GM23248 (cell line): ENCODE results near the gene SYNPO2. TPM values are rescaled to one million over a fixed set of nuclear protein-coding genes. Genes with fewer than 3 reads are reported as not detected.

ENCODE experiments used
- DNase-seq: peaks from one replicate; pipeline ENCODE4 v3.0.0-alpha.2; 2015
- H2AFZ ChIP-seq: fragments of 200-600 bp; sonication (generic); 2 replicates; pipeline ENCODE4 v1.6.1; 2016; ENCODE audit warnings: antibody characterized with exemption
- H3F3A ChIP-seq: fragments of 200-600 bp; sonication (generic); 2 replicates; pipeline ENCODE4 v1.6.1; 2016; ENCODE audit warnings: mild to moderate bottlenecking, antibody characterized with exemption, mixed run types; ENCODE audit not compliant: insufficient read depth
- H3K27ac ChIP-seq: fragments of 200-600 bp; sonication (generic); 2 replicates; pipeline ENCODE4 v1.5.1; 2016; ENCODE audit warnings: mild to moderate bottlenecking
- H3K27me3 ChIP-seq: fragments of 200-600 bp; sonication (generic); replicated peaks from 2 replicates; pipeline ENCODE4 v1.6.1; 2016; ENCODE audit warnings: mild to moderate bottlenecking; ENCODE audit not compliant: insufficient read depth
- H3K36me3 ChIP-seq: fragments of 200-600 bp; sonication (generic); 2 replicates; pipeline ENCODE4 v1.6.1; 2016; ENCODE audit warnings: low read depth, mild to moderate bottlenecking
- H3K4me1 ChIP-seq: fragments of 200-600 bp; sonication (generic); 2 replicates; pipeline ENCODE4 v1.6.1; 2016; ENCODE audit warnings: mild to moderate bottlenecking; ENCODE audit not compliant: insufficient read depth
- H3K4me2 ChIP-seq: fragments of 200-600 bp; sonication (generic); one replicate; pipeline ENCODE4 v1.6.1; 2016; ENCODE audit warnings: mild to moderate bottlenecking; ENCODE audit not compliant: unreplicated experiment
- H3K4me3 ChIP-seq: fragments of 200-600 bp; sonication (generic); 2 replicates; pipeline ENCODE4 v1.5.1; 2016; ENCODE audit warnings: mild to moderate bottlenecking
- H3K79me2 ChIP-seq: fragments of 200-600 bp; sonication (generic); 2 replicates; pipeline ENCODE4 v1.6.1; 2016; ENCODE audit warnings: mild to moderate bottlenecking; ENCODE audit not compliant: insufficient read depth
- H3K9ac ChIP-seq: fragments of 200-600 bp; sonication (generic); 2 replicates; pipeline ENCODE4 v1.6.1; 2016; ENCODE audit warnings: mild to moderate bottlenecking
- H3K9me2 ChIP-seq: fragments of 200-600 bp; sonication (generic); 2 replicates; pipeline ENCODE4 v1.6.1; 2016; ENCODE audit warnings: mixed run types, mild to moderate bottlenecking, moderate library complexity; ENCODE audit not compliant: insufficient read depth
- H3K9me3 ChIP-seq: fragments of 200-600 bp; sonication (generic); one replicate; pipeline ENCODE4 v1.6.1; 2017; ENCODE audit warnings: low read depth
- H4K20me1 ChIP-seq: fragments of 200-600 bp; sonication (generic); 2 replicates; pipeline ENCODE4 v1.6.0; 2016; ENCODE audit not compliant: insufficient read depth
- EZH2 ChIP-seq: fragments of 200-600 bp; sonication (generic); IDR thresholded peaks from 2 replicates; pipeline ENCODE4 v1.6.1; 2018; ENCODE audit warnings: antibody characterized with exemption, mild to moderate bottlenecking; ENCODE audit not compliant: insufficient read depth, poor library complexity, severe bottlenecking
- EZH2phosphoT487 ChIP-seq: fragments of 200-600 bp; sonication (generic); IDR thresholded peaks from 2 replicates; pipeline ENCODE4 v1.6.1; 2018; ENCODE audit warnings: antibody characterized with exemption, moderate library complexity, mild to moderate bottlenecking, low read depth; ENCODE audit not compliant: insufficient read depth
- WGBS, 2 experiments: methylation state at CpG; one replicate each; pipeline ENCODE4 v1.1.6; 2015 to 2017; ENCODE audit warnings: low lambda C conversion rate in 2 of 2, low coverage in 1 of 2; ENCODE audit errors: missing lambda C conversion rate in 2 of 2; 5-methylcytosine and 5-hydroxymethylcytosine counted together
- in situ Hi-C: fragments of 300-500 bp; cut with MboI; formaldehyde crosslinking; loops from 2 replicates; pipeline ENCODE4 v1.15.0; 2020
- polyA plus RNA-seq: library from polyadenylated mRNA; unstranded; fragments of >200 nt; fragmentation: Nextera tagmentation; extraction: Ambion mirVana; gene quantifications from 2 replicates; pipeline ENCODE4 v1.2.1, GENCODE V29; 2016
- total RNA-seq: library from RNA; depleted of rRNA; stranded (reverse); fragments of >200 nt; shearing (Covaris generic); gene quantifications from 2 replicates; pipeline ENCODE4 v1.2.3, GENCODE V29; 2014

Gene SYNPO2
- total and polyA plus RNA-seq, 2 experiments from 2014 or later, result 3.1 to 5.0 TPM

DNA sequence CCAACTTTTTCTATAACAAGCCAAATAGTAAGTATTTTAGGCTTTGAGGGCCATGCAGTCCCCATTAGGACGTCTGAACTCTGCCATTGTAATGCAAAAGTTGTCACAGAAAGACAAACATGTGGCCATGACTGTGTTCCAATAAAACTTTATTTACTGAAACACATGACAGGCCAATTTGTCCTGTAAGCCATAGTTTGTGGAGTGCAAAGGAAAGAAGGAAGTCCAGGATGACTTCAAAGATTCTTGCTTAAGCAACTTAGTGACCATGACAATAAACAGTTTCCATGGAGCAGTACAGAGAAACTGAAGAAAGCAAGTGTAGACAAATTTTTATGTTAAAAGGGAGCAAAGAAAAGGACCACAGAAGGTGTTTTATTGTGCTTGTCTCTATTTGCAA, 212.0 kb downstream of the SYNPO2 start:
- H3K27me3 ChIP-seq, result no peaks in the 10 kb centered on the region
- no peak for DNase-seq
- H2AFZ ChIP-seq, result no peak overlapping the region
- no peaks in the 10 kb centered on the region for H4K20me1 ChIP-seq
- no peak overlapping the region for H3K9ac ChIP-seq
- TF ChIP-seq EZH2 (no peak), EZH2phosphoT487 (no peak)
- no peak overlapping the region for H3K27ac ChIP-seq
- no peak overlapping the region for H3K4me2 ChIP-seq
- no peaks in the 10 kb centered on the region for H3K9me2 ChIP-seq
- 0 to 2% methylated on average over 1 of the region's 1 CpG for WGBS, 2 experiments
- H3K36me3 ChIP-seq, result no peaks in the 10 kb centered on the region
- H3K79me2 ChIP-seq, result no peaks in the 10 kb centered on the region
- peaks cover 13% of the 10 kb centered on the region for H3F3A ChIP-seq
- no peaks in the 10 kb centered on the region for H3K9me3 ChIP-seq
- in situ Hi-C loops, result no loop called here
- peaks cover 49% of the 10 kb centered on the region for H3K4me1 ChIP-seq
- H3K4me3 ChIP-seq, result no peak overlapping the region

GRCh38 chr4:119103263-119103662, 214.6 kb downstream of the SYNPO2 start:
- Histone ChIP-seq H3K79me2 (no peaks in the 10 kb centered on the region), H4K20me1 (no peaks in the 10 kb centered on the region), H2AFZ (peak overlapping the region; percentile 33; the same call in 1 of the 2 replicates), H3K4me3 (peak overlapping the region; percentile 38; the same call in 1 of the 2 replicates), H3K36me3 (no peaks in the 10 kb centered on the region), H3K4me2 (peak overlapping the region; percentile 65), H3K27ac (peak overlapping the region; percentile 72), H3K9ac (peak overlapping the region; percentile 33; the same call in 1 of the 2 replicates), H3K4me1 (peaks cover 58% of the 10 kb centered on the region), H3K9me2 (no peaks in the 10 kb centered on the region), H3K9me3 (no peaks in the 10 kb centered on the region), H3K27me3 (no peaks in the 10 kb centered on the region), H3F3A (peaks cover 26% of the 10 kb centered on the region)
- 0 to 2% methylated on average over 2 of the region's 2 CpGs for WGBS, 2 experiments
- in situ Hi-C loops, result no loop called here
- peak; percentile 96 for DNase-seq
- no peak for TF ChIP-seq EZH2
- TF ChIP-seq EZH2phosphoT487, result no peak

DNA sequence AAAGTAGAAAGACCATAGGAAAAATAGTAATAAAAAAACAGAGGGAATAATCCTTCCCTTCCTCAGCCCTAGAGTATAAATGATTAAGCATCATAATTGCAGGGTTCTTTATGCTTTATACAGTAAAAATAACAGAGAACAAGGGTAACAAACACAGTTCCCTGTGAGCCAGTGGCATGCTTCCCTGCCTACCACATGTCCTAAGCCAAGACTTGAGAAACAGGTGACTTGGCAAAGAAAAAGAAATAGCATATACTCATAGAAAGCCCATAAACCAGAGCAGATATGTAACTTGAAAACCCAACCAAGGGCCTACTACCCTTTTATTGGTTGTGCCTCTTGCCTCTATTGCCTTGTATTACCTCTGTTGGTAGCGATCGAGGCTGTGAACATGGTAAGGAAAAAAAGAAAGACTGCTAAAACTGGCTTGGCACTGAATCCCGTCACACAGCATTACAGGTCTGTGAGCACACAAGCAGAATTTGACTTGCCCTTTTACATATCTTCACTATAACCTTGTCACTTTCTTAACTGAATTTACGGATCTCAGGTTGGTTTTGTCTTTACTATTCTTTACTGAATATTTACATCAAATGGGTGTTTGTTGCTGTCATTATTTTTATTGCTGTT, 216.1 kb downstream of the SYNPO2 start:
- Histone ChIP-seq H2AFZ (no peak overlapping the region), H3K79me2 (no peaks in the 10 kb centered on the region), H3K4me3 (no peak overlapping the region)

DNA sequence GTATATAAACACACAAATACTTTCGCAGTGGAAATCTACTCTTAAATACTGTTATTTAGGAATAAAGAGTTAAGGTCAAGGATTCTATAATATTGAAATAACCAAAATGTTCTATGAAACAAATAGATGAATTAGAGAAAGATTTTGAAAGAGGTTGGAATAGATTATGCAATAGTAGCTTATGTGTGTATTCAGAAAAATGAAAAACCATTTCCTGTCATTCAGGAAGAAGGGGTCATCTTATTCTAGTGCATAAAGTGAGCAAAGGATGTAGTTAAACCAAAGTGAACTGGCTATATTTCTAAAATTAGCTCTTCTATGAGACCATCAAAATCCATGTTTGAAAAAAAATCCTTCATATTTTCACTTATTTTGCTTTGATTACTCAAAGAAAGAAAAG, 217.0 kb downstream of the SYNPO2 start:
- Histone ChIP-seq H3K9me2 (no peaks in the 10 kb centered on the region), H3K4me3 (no peak overlapping the region), H2AFZ (peak overlapping the region; percentile 27; the same call in 1 of the 2 replicates), H4K20me1 (no peaks in the 10 kb centered on the region), H3K79me2 (no peaks in the 10 kb centered on the region), H3K9me3 (no peaks in the 10 kb centered on the region), H3K4me2 (peak overlapping the region; percentile 52), H3K27me3 (no peaks in the 10 kb centered on the region), H3K36me3 (no peaks in the 10 kb centered on the region), H3F3A (0 out of 2 replicates have a peak, but pooled peaks cover 17% of the 10 kb centered on the region), H3K9ac (no peak overlapping the region), H3K4me1 (peaks cover 37% of the 10 kb centered on the region), H3K27ac (peak overlapping the region; percentile 37)
- TF ChIP-seq EZH2 (no peak), EZH2phosphoT487 (no peak)
- 97 to 100% methylated on average over 1 of the region's 1 CpG for WGBS, 2 experiments
- DNase-seq, result peak; percentile 28
- in situ Hi-C loops, result no loop called here

More for the DNA sequence above, 216.1 kb downstream of the SYNPO2 start:
- WGBS, 2 experiments, result 97 to 98% methylated on average over 4 of the region's 4 CpGs
- no peaks in the 10 kb centered on the region for H3K9me2 ChIP-seq
- H3K27ac ChIP-seq, result no peak overlapping the region
- H3K9ac ChIP-seq, result no peak overlapping the region
- in situ Hi-C loops, result no loop called here
- TF ChIP-seq EZH2phosphoT487, result no peak
- TF ChIP-seq EZH2, result no peak
- H4K20me1 ChIP-seq, result no peaks in the 10 kb centered on the region
- H3K4me1 ChIP-seq, result peaks cover 44% of the 10 kb centered on the region
- peaks cover 17% of the 10 kb centered on the region; the same call in 1 of the 2 replicates for H3F3A ChIP-seq
- no peaks in the 10 kb centered on the region for H3K9me3 ChIP-seq
- no peaks in the 10 kb centered on the region for H3K27me3 ChIP-seq
- no peak for DNase-seq
- no peak overlapping the region for H3K4me2 ChIP-seq
- no peaks in the 10 kb centered on the region for H3K36me3 ChIP-seq
